ENCODE measurements around the gene NDUFB10. TPM values are rescaled to one million over a fixed set of nuclear protein-coding genes. Genes with fewer than 3 reads are reported as not detected.

The NDUFB10 gene
- total and polyA plus RNA-seq, 10 of the 15 experiments (the other 5 are each of a cell fraction or from before 2014, with no cell fraction given) = 52.2 to 319 (median 130) TPM

DNA sequence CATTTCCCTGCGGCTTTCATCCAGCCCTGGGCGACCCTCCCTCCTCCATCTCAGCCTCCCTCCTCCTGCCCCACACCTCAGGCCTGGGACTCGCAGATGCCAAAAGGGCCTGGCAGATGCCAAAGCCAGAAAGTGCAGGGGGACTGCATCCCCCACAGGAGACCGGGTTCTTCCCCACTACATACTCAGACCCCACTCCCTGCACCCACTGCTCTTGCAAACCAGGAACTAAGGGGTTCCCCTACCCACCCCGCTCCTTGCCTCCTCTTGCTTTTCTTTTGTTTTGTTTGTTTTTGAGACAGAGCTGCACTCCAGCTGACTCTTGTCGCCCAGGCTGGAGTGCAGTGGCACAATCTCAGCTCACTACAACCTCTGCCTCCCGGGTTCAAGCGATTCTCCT is 44.4 kb upstream of the NDUFB10 start:
- Histone ChIP-seq H3K4me1 (ENCODE audit: control insufficient read depth, insufficient read depth, low read length) (no peaks in the 10 kb centered on the region), H3K79me2 (ENCODE audit: control insufficient read depth, insufficient read depth, low read length) (no peaks in the 10 kb centered on the region), H3K9me3 (replicated peaks; ENCODE audit: control insufficient read depth, insufficient read depth, low read length) (no peaks in the 10 kb centered on the region), H3K4me3 (no peak overlapping the region), H2AFZ (ENCODE audit: control insufficient read depth, low read depth, low read length) (no peak overlapping the region), H4K20me1 (ENCODE audit: control insufficient read depth, insufficient read depth) (no peaks in the 10 kb centered on the region), H3K9ac (ENCODE audit: control insufficient read depth, insufficient read depth, low read length) (no peak overlapping the region), H3K27me3 (replicated peaks in 1 of 2; ENCODE audit: control insufficient read depth in 2 of 2, insufficient read depth in 2 of 2, low read length in 1 of 2) (peaks cover 6 to 7% of the 10 kb centered on the region in 2 experiments; a peak in 3 of 4 replicates), H3K27ac (ENCODE audit: control insufficient read depth, insufficient read depth) (no peak overlapping the region), H3K36me3 (ENCODE audit: control insufficient read depth in 2 of 2, insufficient read depth in 2 of 2, low read length in 1 of 2) (no peaks in the 10 kb centered on the region), H3K4me2 (ENCODE audit: control insufficient read depth, insufficient read depth) (no peak overlapping the region)
- in situ Hi-C loops (cut with MboI) (no loop called here), intact Hi-C loops (cut with micrococcal nuclease; ENCODE audit: unreplicated experiment) (no loop called here)
- POLR2A ChIA-PET = no interaction called here
- DNase-seq (ENCODE audit: low read depth, low spot score) = no peak
- SMC1A ChIA-PET (ENCODE audit: uncharacterized antibody, unreplicated experiment) = no interaction called here
- RAD21 ChIA-PET (ENCODE audit: unreplicated experiment) = no interaction called here
- CTCF ChIA-PET = interaction anchor here (2.3 kb wide), 1 partner anchor 14 kb away, joined by 6 read pairs; no protein-coding TSS in a partner anchor
- no TSS peak for BruUV-seq (replicated peaks)
- no peak for ATAC-seq
- WGBS (ENCODE audit: insufficient coverage, insufficient replicate concordance, low lambda C conversion rate, missing lambda C conversion rate) = 5% methylated on average over 8 of the region's 8 CpGs
- no peak for FAIRE-seq
- TF ChIP-seq FOS (IDR thresholded peaks at IDR 0.05; ENCODE audit: borderline replicate concordance, extremely low read depth, insufficient read length) (no peak), NR2C1 (IDR thresholded peaks at IDR 0.05) (no peak), KDM1A (IDR thresholded peaks at IDR 0.05; ENCODE audit: borderline replicate concordance) (no peak), CREB1 (IDR thresholded peaks at IDR 0.05; ENCODE audit: low read depth) (no peak), NFIC (IDR thresholded peaks at IDR 0.05; ENCODE audit: low read depth, low read length) (no peak), YY1 (IDR thresholded peaks at IDR 0.05; ENCODE audit: low read depth, low read length) (no peak), CBFB (IDR thresholded peaks at IDR 0.05; ENCODE audit: low read depth) (no peak), CHD4 (IDR thresholded peaks at IDR 0.05) (no peak), ESRRA (IDR thresholded peaks at IDR 0.05; ENCODE audit: low read length) (no peak)
- TF ChIP-seq, protein P1, sequence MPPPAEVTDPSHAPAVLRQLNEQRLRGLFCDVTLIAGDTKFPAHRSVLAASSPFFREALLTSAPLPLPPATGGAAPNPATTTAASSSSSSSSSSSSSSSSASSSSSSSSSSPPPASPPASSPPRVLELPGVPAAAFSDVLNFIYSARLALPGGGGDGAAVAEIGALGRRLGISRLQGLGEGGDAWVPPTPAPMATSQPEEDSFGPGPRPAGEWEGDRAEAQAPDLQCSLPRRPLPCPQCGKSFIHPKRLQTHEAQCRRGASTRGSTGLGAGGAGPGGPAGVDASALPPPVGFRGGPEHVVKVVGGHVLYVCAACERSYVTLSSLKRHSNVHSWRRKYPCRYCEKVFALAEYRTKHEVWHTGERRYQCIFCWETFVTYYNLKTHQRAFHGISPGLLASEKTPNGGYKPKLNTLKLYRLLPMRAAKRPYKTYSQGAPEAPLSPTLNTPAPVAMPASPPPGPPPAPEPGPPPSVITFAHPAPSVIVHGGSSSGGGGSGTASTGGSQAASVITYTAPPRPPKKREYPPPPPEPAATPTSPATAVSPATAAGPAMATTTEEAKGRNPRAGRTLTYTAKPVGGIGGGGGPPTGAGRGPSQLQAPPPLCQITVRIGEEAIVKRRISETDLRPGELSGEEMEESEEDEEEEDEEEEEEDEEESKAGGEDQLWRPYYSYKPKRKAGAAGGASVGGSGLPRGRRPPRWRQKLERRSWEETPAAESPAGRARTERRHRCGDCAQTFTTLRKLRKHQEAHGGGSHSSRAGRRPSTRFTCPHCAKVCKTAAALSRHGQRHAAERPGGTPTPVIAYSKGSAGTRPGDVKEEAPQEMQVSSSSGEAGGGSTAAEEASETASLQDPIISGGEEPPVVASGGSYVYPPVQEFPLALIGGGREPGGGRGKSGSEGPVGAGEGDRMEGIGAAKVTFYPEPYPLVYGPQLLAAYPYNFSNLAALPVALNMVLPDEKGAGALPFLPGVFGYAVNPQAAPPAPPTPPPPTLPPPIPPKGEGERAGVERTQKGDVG (CRISPR knock-in tag; IDR thresholded peaks at IDR 0.05) = no peak
- TF ChIP-seq, protein P2, sequence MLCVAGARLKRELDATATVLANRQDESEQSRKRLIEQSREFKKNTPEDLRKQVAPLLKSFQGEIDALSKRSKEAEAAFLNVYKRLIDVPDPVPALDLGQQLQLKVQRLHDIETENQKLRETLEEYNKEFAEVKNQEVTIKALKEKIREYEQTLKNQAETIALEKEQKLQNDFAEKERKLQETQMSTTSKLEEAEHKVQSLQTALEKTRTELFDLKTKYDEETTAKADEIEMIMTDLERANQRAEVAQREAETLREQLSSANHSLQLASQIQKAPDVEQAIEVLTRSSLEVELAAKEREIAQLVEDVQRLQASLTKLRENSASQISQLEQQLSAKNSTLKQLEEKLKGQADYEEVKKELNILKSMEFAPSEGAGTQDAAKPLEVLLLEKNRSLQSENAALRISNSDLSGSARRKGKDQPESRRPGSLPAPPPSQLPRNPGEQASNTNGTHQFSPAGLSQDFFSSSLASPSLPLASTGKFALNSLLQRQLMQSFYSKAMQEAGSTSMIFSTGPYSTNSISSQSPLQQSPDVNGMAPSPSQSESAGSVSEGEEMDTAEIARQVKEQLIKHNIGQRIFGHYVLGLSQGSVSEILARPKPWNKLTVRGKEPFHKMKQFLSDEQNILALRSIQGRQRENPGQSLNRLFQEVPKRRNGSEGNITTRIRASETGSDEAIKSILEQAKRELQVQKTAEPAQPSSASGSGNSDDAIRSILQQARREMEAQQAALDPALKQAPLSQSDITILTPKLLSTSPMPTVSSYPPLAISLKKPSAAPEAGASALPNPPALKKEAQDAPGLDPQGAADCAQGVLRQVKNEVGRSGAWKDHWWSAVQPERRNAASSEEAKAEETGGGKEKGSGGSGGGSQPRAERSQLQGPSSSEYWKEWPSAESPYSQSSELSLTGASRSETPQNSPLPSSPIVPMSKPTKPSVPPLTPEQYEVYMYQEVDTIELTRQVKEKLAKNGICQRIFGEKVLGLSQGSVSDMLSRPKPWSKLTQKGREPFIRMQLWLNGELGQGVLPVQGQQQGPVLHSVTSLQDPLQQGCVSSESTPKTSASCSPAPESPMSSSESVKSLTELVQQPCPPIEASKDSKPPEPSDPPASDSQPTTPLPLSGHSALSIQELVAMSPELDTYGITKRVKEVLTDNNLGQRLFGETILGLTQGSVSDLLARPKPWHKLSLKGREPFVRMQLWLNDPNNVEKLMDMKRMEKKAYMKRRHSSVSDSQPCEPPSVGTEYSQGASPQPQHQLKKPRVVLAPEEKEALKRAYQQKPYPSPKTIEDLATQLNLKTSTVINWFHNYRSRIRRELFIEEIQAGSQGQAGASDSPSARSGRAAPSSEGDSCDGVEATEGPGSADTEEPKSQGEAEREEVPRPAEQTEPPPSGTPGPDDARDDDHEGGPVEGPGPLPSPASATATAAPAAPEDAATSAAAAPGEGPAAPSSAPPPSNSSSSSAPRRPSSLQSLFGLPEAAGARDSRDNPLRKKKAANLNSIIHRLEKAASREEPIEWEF (IDR thresholded peaks at IDR 0.05; ENCODE audit: insufficient replicate concordance, low read depth, low read length) = no peak
- TF ChIP-seq, protein P3, sequence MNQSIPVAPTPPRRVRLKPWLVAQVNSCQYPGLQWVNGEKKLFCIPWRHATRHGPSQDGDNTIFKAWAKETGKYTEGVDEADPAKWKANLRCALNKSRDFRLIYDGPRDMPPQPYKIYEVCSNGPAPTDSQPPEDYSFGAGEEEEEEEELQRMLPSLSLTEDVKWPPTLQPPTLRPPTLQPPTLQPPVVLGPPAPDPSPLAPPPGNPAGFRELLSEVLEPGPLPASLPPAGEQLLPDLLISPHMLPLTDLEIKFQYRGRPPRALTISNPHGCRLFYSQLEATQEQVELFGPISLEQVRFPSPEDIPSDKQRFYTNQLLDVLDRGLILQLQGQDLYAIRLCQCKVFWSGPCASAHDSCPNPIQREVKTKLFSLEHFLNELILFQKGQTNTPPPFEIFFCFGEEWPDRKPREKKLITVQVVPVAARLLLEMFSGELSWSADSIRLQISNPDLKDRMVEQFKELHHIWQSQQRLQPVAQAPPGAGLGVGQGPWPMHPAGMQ (IDR thresholded peaks at IDR 0.05; ENCODE audit: borderline replicate concordance) = no peak
- TF ChIP-seq, protein P4, sequence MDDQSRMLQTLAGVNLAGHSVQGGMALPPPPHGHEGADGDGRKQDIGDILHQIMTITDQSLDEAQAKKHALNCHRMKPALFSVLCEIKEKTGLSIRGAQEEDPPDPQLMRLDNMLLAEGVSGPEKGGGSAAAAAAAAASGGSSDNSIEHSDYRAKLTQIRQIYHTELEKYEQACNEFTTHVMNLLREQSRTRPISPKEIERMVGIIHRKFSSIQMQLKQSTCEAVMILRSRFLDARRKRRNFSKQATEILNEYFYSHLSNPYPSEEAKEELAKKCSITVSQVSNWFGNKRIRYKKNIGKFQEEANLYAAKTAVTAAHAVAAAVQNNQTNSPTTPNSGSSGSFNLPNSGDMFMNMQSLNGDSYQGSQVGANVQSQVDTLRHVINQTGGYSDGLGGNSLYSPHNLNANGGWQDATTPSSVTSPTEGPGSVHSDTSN (IDR thresholded peaks at IDR 0.05; ENCODE audit: insufficient replicate concordance, low read depth, low read length) = no peak

All from GM12878 (cell line).